Uterus (tissue), 2 donors: ENCODE measurements around the gene DZIP1L.

ENCODE experiments used
- POLR2A ChIP-seq, 2 donors: fragments of 450-650 bp; IDR thresholded peaks; one replicate each; pipeline ENCODE4 v1.6.1; 2016; ENCODE audit warnings: antibody characterized with exemption in 2 of 2, mild to moderate bottlenecking in 1 of 2, moderate library complexity in 1 of 2
- TF ChIP-seq, protein P1 (sequence below), 4 experiments: fragments of 200-600 bp in 2 of 4; fragments of 450-650 bp in 2 of 4; sonication (generic) in 2 of 4; IDR thresholded peaks; one replicate each; pipeline ENCODE4 v1.5.1; 2016 to 2019; ENCODE audit warnings: antibody characterized with exemption in 4 of 4, mild to moderate bottlenecking in 2 of 4, moderate library complexity in 1 of 4

DNA sequence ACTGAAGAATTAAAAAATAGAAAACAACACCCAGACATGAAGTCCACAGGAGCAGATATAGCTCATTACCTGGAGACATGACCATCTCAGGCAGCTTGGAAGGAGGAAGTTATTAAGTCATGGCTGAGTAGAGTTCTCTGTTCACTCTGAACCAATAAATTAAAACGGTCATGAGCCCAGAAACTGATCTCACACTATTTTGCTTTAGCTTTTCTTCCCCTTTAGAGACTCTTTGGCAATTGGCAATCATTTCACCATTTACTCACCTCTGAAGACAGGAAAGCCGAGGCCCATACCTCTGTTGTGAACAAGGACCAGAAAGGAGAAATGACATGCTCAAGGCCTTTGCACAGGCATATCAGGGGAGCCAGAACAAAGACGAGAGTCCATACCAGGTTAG is 78.8 kb downstream of the DZIP1L start:
- TF ChIP-seq, protein P1, sequence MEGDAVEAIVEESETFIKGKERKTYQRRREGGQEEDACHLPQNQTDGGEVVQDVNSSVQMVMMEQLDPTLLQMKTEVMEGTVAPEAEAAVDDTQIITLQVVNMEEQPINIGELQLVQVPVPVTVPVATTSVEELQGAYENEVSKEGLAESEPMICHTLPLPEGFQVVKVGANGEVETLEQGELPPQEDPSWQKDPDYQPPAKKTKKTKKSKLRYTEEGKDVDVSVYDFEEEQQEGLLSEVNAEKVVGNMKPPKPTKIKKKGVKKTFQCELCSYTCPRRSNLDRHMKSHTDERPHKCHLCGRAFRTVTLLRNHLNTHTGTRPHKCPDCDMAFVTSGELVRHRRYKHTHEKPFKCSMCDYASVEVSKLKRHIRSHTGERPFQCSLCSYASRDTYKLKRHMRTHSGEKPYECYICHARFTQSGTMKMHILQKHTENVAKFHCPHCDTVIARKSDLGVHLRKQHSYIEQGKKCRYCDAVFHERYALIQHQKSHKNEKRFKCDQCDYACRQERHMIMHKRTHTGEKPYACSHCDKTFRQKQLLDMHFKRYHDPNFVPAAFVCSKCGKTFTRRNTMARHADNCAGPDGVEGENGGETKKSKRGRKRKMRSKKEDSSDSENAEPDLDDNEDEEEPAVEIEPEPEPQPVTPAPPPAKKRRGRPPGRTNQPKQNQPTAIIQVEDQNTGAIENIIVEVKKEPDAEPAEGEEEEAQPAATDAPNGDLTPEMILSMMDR (IDR thresholded peaks at IDR 0.05) = no peak
- TF ChIP-seq POLR2A (IDR thresholded peaks at IDR 0.05) = no peak
